SKM-1 (cell line): ENCODE measurements around the gene MAP3K20.
"Not testable (repeated sequence)": the region's sequence is repeated elsewhere in the genome, so short reads cannot be mapped to it uniquely, and the experiment has no call there.

ENCODE experiments used
- DNase-seq: peaks from one replicate; lab custom pipeline; 2025; ENCODE audit not compliant: unreplicated experiment; lab: John Stamatoyannopoulos, UW

MAP3K20 gene

DNA sequence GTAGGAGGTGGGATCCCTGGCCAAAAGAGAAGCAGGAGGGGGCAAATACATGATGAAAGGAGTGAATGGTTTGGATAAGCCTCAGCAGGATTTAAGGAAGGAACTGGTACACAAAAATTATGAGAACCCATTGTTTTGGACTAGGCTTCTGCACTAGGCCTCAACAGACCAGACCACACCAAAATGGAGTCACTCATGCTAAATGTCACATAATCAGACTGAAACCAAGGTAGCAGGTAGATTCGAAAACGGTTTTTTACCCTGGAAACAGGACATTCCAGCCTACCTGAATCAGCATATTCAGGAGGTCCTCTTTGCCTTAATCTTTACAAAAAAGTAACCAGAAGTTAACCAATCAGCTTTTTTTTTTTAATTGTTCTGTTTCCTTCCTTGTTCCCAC lies 229.7 kb downstream of the MAP3K20 start:
- DNase-seq: no peak

DNA sequence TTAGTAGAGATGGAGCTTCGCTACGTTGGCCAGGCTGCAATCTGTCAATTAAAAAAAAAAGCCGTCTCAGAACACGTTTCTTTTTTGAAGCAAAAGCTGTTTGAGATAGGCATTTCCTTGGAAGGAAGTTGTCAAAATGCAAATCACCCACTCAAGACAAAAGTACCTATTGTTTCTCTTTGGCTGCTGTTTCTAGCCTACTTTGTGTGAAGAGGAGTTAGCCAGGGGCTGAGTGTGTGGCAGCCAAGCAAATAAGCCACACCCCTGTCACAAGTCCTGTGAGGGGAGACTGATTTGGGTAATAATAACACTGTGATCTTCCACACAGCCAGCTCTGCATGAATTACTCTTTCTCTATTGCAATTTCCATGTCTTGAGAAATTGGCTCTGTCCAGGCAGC lies 231.6 kb downstream of the MAP3K20 start:
- no peak for DNase-seq

- not testable (repeated sequence) for DNase-seq
Measured at GRCh38 chr2:173309370-173309769, 233.7 kb downstream of the MAP3K20 start.

- no peak for DNase-seq
Measured at GRCh38 chr2:173311844-173312606, 236.4 kb downstream of the MAP3K20 start.
